Stimulated activated CD8-positive, alpha-beta memory T cell treated with anti-CD3 and anti-CD28 coated beads, Interleukin-4, amount 100 ng/mL, for 24 hours (primary cell): ENCODE measurements around the gene SRRM3.
"Not testable (repeated sequence)": the region's sequence is repeated elsewhere in the genome, so short reads cannot be mapped to it uniquely, and the experiment has no call there.

ENCODE experiments used
- DNase-seq: peaks from one replicate; pipeline ENCODE4 v3.0.0-alpha.2; 2020; ENCODE audit warnings: low read depth

The SRRM3 gene

DNA sequence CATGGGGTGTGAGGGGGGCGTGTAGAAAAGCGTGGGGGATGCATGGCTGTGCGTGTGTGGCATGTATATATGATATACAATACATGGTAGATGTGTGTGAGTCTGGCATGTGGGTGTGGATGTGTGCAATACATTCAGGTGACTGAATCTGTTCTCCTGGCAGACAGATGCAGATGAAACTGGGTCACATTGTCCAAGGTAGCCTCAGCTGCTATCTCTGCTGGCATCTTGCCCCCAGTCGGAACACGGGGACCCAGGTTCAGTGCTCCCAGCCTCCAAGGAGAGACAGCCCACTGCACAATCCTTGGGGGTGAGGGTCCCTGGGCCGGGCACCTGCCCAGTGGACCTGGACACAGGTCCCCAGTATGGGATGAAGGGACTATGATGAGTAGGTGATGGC is 12.4 kb upstream of the SRRM3 start:
- DNase-seq, result no peak

GRCh38 chr7:76191783-76192240 is 9.9 kb upstream of the SRRM3 start:
- no peak for DNase-seq

DNA sequence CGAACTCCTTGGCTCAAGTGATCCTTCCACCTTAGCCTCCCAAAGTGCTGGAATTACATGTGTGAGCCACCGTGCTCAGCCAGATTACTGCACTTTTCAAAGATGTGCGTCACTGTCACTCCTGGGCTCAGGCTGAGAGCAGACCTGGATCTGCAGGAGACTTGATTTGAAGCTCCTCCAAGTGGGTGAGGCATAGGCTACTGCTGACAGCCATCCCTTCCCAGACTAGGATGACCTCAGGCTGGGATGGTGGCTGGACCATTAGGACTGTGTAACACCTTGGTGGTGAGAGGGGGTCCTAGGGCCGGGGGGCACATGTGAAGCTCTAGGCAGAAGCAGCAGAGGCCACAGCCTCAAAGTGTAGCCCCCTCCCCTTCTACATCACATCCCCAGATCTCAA is 8.2 kb upstream of the SRRM3 start:
- no peak for DNase-seq

GRCh38 chr7:76193883-76194282 is 7.8 kb upstream of the SRRM3 start:
- DNase-seq, result no peak

GRCh38 chr7:76196786-76197185 is 4.9 kb upstream of the SRRM3 start:
- no peak for DNase-seq

DNA sequence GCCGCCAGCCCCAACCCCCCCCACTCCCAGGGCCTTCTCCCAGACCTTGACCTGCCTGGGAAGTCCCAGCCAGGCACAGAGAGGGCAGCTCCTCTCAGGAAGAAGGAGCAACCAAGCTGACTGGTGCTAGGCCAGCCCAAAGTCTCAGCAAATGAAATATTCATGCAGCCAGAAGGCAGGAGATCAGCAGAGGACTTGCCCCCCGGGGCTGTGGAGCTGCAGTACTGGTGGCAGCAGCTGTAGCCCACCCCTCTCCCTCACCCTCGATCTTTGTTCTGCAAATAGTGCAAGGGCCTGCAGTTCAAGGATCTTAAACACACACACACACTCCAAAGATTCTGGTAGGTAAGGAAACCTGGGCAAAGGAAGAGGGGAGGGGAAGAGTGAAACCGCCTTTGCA is 3.5 kb upstream of the SRRM3 start:
- DNase-seq, result no peak

DNA sequence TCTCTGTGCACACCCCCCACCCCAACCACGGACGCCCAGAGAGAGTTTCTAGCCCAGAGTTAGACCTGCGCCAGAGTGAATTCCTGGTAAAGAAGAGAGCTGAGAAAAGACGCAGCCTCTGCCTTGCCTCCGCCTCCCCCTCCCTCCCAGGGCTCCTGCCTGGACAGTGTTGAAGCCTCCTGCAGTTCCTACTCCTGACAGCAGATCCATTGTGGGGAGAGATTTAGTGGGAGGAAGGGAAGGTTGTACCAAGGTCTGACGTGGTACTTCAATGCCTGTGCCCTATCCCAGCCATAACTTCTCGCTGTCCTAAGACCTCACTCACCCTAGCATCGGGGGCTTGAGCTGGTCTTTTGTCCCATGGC is 952 bp downstream of the SRRM3 start:
- DNase-seq, result no peak

DNA sequence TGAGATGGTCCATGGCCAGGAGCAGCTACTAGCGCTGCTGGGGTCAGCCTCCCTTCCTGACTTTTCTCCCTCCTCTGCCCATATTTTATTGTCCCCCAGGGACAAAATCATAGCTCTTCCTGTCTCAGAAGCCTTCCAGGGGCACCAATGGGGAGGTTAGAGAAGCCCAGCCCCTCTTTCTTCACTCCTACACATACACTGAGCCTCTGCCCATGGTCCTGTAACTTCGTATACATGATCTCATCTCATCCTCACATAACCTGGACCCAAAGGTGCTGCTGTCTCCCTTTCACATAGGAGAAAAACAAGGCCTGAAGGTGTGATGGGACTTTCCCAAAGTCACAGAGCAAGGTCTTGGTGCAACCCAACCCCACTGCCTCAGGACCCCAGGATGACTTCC is 2.5 kb downstream of the SRRM3 start:
- DNase-seq, result no peak

- no peak for DNase-seq
Measured at GRCh38 chr7:76206633-76207032, 4.9 kb downstream of the SRRM3 start.

DNA sequence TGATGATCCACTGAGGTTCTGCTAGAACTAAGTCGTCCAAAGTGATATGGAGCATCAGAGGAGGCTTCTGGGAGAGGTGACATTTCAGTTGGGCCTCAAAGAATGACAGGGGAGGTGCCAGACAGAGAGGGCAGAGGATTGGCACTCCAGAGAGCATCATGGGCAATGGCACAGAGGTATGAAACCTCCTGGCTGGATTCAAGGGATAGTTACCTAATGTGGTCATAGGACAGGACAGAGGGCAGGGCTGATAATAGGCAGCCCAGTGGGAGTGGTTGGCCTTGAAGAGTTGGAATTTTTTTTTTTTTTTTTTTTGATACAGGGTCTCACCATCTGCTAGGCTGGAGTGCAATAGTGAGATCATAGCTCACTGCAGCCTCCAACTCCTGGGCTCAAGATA is 7.6 kb downstream of the SRRM3 start:
- DNase-seq, result no peak

- DNase-seq, result no peak
Measured at GRCh38 chr7:76211216-76211615, 9.5 kb downstream of the SRRM3 start.

- not testable (repeated sequence) for DNase-seq
Measured at GRCh38 chr7:76215349-76215748, 13.7 kb downstream of the SRRM3 start.

DNA sequence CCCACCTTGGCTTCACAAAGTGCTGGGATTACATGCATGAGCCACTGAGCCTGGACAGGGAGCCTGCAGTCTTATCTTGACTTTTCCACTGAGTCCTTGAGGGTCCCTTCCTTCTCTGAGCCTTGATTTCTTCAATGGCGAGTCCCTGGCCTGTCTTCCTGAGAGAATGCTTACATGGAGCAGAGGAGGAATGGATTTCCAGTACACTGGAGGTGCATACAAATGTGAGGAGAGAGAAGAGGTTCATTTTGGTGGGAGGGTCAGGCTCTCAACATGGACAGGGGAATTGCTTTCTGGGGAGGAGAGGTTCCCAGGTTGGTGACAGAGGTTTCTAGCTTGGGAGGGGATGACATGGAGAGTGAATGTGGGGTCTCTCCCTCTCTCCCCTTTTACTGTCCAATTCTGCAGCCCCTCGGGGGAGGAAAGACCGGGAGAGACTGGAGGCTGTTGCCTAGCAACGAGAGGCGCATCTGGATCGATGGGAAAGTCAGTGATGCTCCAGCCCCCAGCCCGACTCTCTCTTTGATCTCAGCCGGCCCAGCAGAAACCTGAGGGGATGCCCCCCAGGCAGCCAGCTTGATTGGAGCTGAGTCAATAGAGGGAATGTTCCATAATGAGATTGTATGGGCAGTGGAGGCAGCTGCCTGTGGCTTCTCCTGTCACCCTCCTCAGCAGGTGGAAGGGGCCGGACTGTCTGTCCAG is 14.8 kb downstream of the SRRM3 start:
- no peak for DNase-seq

GRCh38 chr7:76217942-76218566 is 16.4 kb downstream of the SRRM3 start:
- DNase-seq, result no peak

- DNase-seq, result no peak
Measured at GRCh38 chr7:76220185-76221057, 18.7 kb downstream of the SRRM3 start.

- no peak for DNase-seq
Measured at GRCh38 chr7:76222333-76222732, 20.6 kb downstream of the SRRM3 start.

GRCh38 chr7:76222839-76223238 is 21.1 kb downstream of the SRRM3 start:
- no peak for DNase-seq

DNA sequence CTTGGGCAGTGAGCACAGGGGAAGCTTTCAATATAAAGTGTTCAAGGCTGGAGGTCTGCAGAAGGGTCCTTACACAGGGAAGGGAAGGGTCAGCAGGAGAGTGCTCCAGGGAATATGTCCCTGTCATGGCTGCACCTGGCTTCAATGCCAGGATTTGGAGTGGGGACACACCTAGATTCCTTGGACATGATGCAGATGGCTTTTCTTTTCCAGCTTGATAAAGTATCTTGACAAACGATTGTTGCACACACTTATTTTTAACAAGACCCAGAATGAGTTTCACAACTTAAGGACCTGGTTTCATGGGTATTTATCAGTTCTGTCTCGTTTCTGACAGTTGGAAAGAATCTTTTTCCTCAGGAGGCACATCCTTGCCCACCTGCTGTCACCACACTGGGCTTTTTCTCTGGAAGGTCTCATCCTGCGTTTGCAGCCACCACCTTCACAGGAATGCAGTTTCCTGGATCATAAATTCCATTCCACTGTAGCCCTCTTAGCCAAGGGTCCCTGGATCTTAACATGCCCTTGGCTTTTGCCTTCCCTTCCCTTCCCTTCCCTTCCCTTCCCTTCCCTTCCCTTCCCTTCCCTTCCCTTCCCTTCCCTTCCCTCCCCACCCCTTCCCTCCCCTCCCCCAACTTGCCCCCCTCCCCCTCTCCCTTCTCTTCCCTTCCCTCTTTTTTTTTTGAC is 21.7 kb downstream of the SRRM3 start:
- DNase-seq, result no peak

DNA sequence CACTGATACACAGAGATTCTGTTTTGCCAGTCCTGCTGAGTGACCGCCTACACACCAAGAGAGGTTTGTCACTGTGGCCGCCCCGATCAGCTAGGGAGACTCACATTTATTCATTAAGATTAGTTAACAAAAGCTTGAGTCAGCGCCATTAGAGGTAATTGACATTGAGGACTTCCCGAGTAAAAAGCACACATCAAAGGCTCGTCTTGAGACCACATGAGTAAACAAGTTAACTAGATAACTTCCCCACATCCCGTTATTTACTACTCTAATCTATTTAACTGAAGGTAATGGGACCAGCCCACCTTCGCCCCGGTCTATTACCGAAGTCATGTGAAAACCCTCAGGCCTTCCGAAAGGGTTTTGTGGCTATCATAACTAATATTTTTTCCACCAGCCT is 23.0 kb downstream of the SRRM3 start:
- DNase-seq, result no peak

GRCh38 chr7:76225379-76225778 is 23.7 kb downstream of the SRRM3 start:
- DNase-seq, result no peak

DNA sequence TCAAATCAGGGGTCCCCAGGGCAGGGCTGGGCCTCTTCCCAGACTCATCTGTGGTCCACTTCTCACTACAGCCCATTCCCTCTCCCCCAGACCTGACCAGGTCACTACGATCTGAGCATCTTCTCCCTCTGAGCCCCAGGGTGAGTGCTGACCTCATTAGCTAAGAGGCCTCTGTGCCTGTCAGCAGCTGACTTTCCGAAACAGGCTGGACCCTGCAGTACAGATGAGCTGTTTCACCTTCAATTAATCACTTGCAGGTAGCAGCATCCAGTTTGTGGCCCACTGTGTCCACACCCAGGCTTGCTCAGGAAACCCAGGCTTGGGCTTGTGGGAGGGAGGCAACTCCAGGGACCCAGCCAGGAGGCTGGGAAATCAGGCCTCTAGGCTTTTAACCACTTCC is 24.3 kb downstream of the SRRM3 start:
- DNase-seq, result no peak

DNA sequence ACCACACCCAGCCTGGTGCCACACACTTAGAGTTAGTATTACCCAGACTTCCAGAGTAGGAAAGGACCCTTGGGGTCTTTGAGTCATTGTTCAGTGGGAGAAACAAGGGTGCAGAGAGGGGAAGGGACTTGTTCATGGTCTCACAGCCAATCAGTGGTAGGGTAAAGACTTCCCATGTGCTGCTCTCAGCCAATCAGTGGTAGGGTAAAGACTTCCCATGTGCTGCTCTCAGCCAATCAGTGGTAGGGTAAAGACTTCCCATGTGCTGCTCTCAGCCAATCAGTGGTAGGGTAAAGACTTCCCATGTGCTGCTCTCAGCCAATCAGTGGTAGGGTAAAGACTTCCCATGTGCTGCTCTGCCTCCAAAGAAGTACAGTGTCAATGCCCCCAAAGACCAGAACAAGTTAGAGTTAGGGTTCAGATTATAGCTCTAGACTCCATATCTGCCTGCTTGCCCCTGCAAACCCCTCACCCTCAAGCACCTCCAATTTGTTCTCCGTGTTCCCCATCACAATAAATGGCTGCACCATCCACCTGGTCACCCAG is 25.3 kb downstream of the SRRM3 start:
- DNase-seq, result not testable (repeated sequence)
